ENCODE results near the gene OSBPL6.

DNA sequence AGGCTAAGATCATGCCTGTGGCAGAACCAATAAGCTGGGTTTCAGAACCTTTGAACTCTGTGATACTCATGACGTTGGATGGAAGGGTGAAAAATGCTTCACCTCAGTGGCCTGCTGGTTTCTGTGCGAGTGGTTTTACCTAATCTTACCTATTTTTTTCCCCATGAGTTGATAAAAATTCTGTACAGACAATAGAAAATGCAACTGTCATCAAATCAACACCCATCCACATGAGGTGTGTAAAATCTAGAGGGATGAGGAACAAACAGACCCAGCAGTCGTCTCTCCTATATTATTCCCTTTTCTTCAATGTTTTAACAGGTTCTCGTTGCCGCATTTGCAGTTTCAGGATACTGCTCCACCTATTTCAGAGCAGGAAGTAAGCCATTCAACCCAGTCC is 189.4 kb downstream of the OSBPL6 start:
- TF ChIP-seq, protein P1, sequence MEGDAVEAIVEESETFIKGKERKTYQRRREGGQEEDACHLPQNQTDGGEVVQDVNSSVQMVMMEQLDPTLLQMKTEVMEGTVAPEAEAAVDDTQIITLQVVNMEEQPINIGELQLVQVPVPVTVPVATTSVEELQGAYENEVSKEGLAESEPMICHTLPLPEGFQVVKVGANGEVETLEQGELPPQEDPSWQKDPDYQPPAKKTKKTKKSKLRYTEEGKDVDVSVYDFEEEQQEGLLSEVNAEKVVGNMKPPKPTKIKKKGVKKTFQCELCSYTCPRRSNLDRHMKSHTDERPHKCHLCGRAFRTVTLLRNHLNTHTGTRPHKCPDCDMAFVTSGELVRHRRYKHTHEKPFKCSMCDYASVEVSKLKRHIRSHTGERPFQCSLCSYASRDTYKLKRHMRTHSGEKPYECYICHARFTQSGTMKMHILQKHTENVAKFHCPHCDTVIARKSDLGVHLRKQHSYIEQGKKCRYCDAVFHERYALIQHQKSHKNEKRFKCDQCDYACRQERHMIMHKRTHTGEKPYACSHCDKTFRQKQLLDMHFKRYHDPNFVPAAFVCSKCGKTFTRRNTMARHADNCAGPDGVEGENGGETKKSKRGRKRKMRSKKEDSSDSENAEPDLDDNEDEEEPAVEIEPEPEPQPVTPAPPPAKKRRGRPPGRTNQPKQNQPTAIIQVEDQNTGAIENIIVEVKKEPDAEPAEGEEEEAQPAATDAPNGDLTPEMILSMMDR (IDR thresholded peaks at IDR 0.05 in 2 of 3, conservative IDR thresholded peaks at IDR 0.05 in 1 of 3; ENCODE audit: borderline replicate concordance in 1 of 3, insufficient read depth in 1 of 3, low read depth in 2 of 3, low read length in 2 of 3), result no peak
- TF ChIP-seq, protein P2, sequence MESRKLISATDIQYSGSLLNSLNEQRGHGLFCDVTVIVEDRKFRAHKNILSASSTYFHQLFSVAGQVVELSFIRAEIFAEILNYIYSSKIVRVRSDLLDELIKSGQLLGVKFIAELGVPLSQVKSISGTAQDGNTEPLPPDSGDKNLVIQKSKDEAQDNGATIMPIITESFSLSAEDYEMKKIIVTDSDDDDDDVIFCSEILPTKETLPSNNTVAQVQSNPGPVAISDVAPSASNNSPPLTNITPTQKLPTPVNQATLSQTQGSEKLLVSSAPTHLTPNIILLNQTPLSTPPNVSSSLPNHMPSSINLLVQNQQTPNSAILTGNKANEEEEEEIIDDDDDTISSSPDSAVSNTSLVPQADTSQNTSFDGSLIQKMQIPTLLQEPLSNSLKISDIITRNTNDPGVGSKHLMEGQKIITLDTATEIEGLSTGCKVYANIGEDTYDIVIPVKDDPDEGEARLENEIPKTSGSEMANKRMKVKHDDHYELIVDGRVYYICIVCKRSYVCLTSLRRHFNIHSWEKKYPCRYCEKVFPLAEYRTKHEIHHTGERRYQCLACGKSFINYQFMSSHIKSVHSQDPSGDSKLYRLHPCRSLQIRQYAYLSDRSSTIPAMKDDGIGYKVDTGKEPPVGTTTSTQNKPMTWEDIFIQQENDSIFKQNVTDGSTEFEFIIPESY (IDR thresholded peaks at IDR 0.05; ENCODE audit: extremely low read depth, insufficient replicate concordance, low read length), result no peak
- TF ChIP-seq YY1 (IDR thresholded peaks at IDR 0.05; ENCODE audit: extremely low read depth, insufficient replicate concordance, low read depth, low read length), result no peak

Data from HCT116 (cell line).